Lung (tissue), 12 donors: ENCODE results near the gene PERCC1. TPM values are rescaled to one million over a fixed set of nuclear protein-coding genes. Genes with fewer than 3 reads are reported as not detected.
"Not testable (repeated sequence)": the region's sequence is repeated elsewhere in the genome, so short reads cannot be mapped to it uniquely, and the experiment has no call there.

ENCODE experiments used
- ATAC-seq: fragments of 200-7000 bp; cut with Tn5 transposase; one replicate; pipeline ENCODE4 v1.9.1; 2020; ENCODE audit warnings: moderate number of reproducible peaks; ENCODE audit not compliant: insufficient read depth, low FRiP score
- DNase-seq, 3 donors: peaks; one replicate each; pipeline ENCODE4 v3.0.0-alpha.2; 2013 to 2017
- H3K27ac ChIP-seq, 2 donors: one replicate each; pipeline ENCODE4 v1.5.1; 2013; ENCODE audit warnings: mild to moderate bottlenecking in 2 of 2, moderate library complexity in 2 of 2, control low read depth in 1 of 2, inconsistent platforms in 1 of 2, low read depth in 1 of 2, low read length in 1 of 2
- H3K27me3 ChIP-seq, 3 donors: one replicate each; pipeline ENCODE4 v1.5.1; 2013; ENCODE audit warnings: low read length in 2 of 3; ENCODE audit not compliant: control insufficient read depth in 3 of 3, insufficient read depth in 3 of 3
- H3K36me3 ChIP-seq, 4 donors: one replicate each; pipeline ENCODE4 v1.5.1; 2013; ENCODE audit warnings: low read length in 4 of 4, mild to moderate bottlenecking in 1 of 4, moderate library complexity in 1 of 4; ENCODE audit not compliant: control insufficient read depth in 4 of 4, insufficient read depth in 4 of 4
- H3K4me1 ChIP-seq, 5 donors: one replicate each; pipeline ENCODE4 v1.5.1; 2013; ENCODE audit warnings: low read length in 5 of 5, mild to moderate bottlenecking in 2 of 5, moderate library complexity in 1 of 5; ENCODE audit not compliant: control insufficient read depth in 5 of 5, insufficient read depth in 5 of 5
- H3K4me3 ChIP-seq: one replicate; pipeline ENCODE4 v1.5.1; 2013; ENCODE audit warnings: mild to moderate bottlenecking, control low read depth, moderate library complexity
- H3K9ac ChIP-seq, 2 donors: one replicate each; pipeline ENCODE4 v1.5.1; 2013; ENCODE audit warnings: low read length in 2 of 2, control low read depth in 1 of 2; ENCODE audit not compliant: insufficient read depth in 1 of 2
- H3K9me3 ChIP-seq, 4 donors: one replicate each; pipeline ENCODE4 v1.5.1; 2013; ENCODE audit warnings: low read length in 3 of 4, mild to moderate bottlenecking in 1 of 4, moderate library complexity in 1 of 4; ENCODE audit not compliant: control insufficient read depth in 4 of 4, insufficient read depth in 3 of 4
- CTCF ChIP-seq: IDR thresholded peaks from 2 replicates; pipeline ENCODE4 v1.5.1; 2012; ENCODE audit warnings: mild to moderate bottlenecking; ENCODE audit errors: control extremely low read depth, extremely low read depth
- WGBS, 2 donors: extraction: QIAGEN DNeasy Blood & Tissue Kit; methylation state at CpG; one replicate each; pipeline ENCODE4 v1.1.7; 2013; 5-methylcytosine and 5-hydroxymethylcytosine counted together
- polyA plus RNA-seq, 2 donors: library from polyadenylated mRNA; stranded (reverse); fragments of 200-250 nt; gene quantifications; one replicate each; pipeline ENCODE4 v1.2.1, GENCODE V29; 2013
- total RNA-seq, 2 donors: library from RNA; depleted of rRNA in 1 of 2; stranded (reverse); fragments of >200 nt in 1 of 2; gene quantifications; one replicate each; pipeline ENCODE4 v1.2.1, GENCODE V29; 2014 to 2021
- donor health status: control.
- donor health status: control.
- donor health status: Bipolar disorder and iron deficiency.
- donor health status: healthy.
- donor health status: DM: yes; HTN: yes; CAD: no.

PERCC1 gene
- total and polyA plus RNA-seq, 4 donors = 0.12 to 0.57 (median 0.46) TPM; not detected in 1

DNA sequence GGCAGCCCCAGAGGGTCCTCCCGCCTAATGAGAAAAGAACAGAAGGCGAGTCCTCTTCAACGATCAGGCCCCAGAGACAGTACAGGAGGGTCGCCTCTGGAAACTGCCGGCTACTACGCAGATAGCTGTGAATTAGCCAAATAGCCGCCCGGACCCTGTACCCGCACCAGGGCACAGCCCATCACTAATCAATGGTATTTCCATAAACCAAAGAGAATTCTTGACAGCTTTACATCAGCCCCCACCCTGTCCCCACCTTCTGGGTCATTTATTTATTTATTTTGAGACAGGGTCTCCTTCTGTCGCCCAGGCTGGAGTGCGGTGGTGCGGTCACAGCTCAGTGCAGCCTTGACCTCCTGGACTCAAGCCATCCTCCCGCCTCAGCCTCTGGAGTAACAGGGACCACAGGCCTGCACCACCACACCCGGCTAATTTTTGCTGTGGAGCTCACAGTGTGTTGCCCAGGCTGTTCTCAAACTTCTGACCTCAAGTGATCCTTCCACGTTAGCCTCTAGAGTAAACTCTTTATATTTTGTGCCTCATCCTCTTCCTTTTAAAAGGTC lies 44.8 kb downstream of the PERCC1 start:
- no peak for TF ChIP-seq CTCF
- H3K27me3 ChIP-seq = no peaks in the 10 kb centered on the region
- DNase-seq = no peak
- no peaks in the 10 kb centered on the region for H3K9me3 ChIP-seq
- H3K27ac ChIP-seq = peak overlapping the region; percentile 89 to 91
- H3K9ac ChIP-seq = peak overlapping the region; percentile 28 to 61
- peaks cover 0 to 20% (median 4%) of the 10 kb centered on the region in 5 donors for H3K4me1 ChIP-seq
- 64 to 71% methylated on average over 15 of the region's 15 CpGs for WGBS, 2 donors
- peak overlapping the region; percentile 96 for H3K4me3 ChIP-seq
- ATAC-seq = no peak
- H3K36me3 ChIP-seq = peaks cover 0 to 2% (median 0%) of the 10 kb centered on the region in 4 donors

DNA sequence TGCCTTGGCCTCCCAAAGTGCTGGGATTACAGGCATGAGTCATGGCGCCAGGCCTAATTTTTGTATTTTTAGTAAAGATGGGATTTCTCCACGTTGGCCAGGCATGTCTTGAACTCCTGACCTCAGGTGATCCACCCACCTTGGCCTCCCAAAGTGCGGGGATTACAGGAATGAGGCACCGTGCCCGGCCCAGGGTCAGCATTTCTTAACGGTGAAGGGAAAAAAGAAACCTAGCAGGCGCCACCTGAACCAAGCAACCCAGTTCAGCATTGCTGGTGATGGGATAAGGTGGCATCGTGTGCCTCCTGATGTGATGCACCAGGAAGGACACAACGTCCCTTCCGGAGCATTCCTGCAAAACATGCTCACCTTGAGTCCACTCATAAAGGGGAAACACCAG lies 46.2 kb downstream of the PERCC1 start:
- ATAC-seq (no peak), DNase-seq (no peak)
- Histone ChIP-seq H3K36me3 (no peaks in the 10 kb centered on the region), H3K9me3 (no peaks in the 10 kb centered on the region), H3K27ac (no peak overlapping the region), H3K4me1 (peaks cover 0 to 14% (median 4%) of the 10 kb centered on the region in 5 donors), H3K9ac (no peak overlapping the region), H3K27me3 (peaks cover 0 to 4% (median 0%) of the 10 kb centered on the region in 3 donors), H3K4me3 (no peak overlapping the region)
- 89 to 92% methylated on average over 10 of the region's 10 CpGs for WGBS, 2 donors
- no peak for TF ChIP-seq CTCF

GRCh38 chr16:1478937-1479336 lies 48.1 kb downstream of the PERCC1 start:
- not testable (repeated sequence) for H3K27me3 ChIP-seq, H3K27ac ChIP-seq, H3K9me3 ChIP-seq, DNase-seq, H3K36me3 ChIP-seq, ATAC-seq, H3K4me1 ChIP-seq, H3K4me3 ChIP-seq, H3K9ac ChIP-seq
- 95 to 97% methylated on average over 9 of the region's 9 CpGs for WGBS, 2 donors

DNA sequence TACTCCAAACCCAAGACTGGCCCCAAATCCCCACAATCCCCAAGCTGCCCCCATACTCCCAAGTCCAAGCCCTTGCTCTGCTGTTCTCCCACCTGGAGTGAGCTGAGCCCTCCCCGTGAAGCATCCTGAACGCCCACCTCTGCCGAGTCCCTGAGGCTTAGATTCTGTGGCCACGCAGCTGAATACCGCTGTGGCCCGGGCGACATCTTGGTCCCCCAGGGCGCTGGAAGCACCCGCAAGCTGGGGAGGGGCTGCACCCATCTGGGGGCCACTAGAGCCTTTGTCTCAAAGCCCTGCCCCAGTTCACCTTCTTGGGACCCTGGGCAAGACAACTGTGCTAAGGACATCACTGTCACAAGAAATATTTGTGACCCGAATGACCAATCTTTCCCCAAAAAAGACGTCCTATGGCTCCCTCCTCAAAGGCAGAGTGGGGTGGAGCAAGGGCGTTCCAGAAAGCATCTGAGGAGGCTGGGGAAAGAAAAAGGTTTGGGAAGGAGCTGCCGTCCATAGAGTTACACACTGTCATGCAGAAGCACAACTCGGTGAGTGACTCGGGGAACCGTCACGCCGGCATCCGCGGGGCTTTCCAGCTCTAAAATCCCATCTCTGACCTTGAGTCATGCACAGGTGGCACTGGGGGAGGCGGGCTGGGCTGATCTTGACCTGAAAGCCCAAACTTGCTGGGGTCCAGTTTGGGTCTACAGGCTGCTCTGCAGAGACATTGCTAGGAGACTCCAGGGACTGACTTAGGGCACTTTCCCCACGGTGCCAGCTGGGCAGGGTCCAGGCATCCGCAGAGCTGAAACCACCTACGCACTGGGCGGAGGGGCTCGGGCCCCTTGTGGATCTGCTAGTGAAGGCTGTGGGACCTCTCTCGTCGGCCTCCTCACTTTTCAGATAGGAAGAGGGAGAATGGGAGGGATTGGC lies 51.3 kb downstream of the PERCC1 start:
- Histone ChIP-seq H3K4me3 (no peak overlapping the region), H3K36me3 (no peaks in the 10 kb centered on the region), H3K27me3 (peaks cover 0 to 4% (median 0%) of the 10 kb centered on the region in 3 donors), H3K9me3 (no peaks in the 10 kb centered on the region), H3K9ac (no peak overlapping the region), H3K4me1 (no peaks in the 10 kb centered on the region), H3K27ac (no peak overlapping the region)
- TF ChIP-seq CTCF = no peak
- no peak for ATAC-seq
- WGBS, 2 donors = 85% methylated on average over 28 of the region's 28 CpGs
- no peak for DNase-seq
